Natural killer cell treated with Interleukin-12 subunit alpha and Interleukin-12 subunit beta and Interleukin-15 and Interleukin-18, amount 100 ng/mL, for 72 hours (primary cell): ENCODE data around the gene SPATA24. TPM values are rescaled to one million over a fixed set of nuclear protein-coding genes. Genes with fewer than 3 reads are reported as not detected.
"Not testable (repeated sequence)": the region's sequence is repeated elsewhere in the genome, so short reads cannot be mapped to it uniquely, and the experiment has no call there.

ENCODE experiments used
- ATAC-seq, 2 donors: fragments of 150-1000 bp; cut with Tn5 transposase in 1 of 2; sonication (Bioruptor Pico), chemical (Tn5 transposase) in 1 of 2; 2 replicates each; pipeline ENCODE4 v1.10.0; 2021
- DNase-seq: peaks from one replicate; pipeline ENCODE4 v3.0.0; 2022; ENCODE audit warnings: low spot score
- H3K27ac Mint-ChIP-seq, 2 donors: 1 replicate in 1 of 2; 2 replicates in 1 of 2; pipeline ENCODE4 v1.8.0; 2022; ENCODE audit warnings: mixed read lengths in 2 of 2, mild to moderate bottlenecking in 1 of 2, moderate library complexity in 1 of 2
- H3K27me3 Mint-ChIP-seq, 2 donors: 1 replicate in 1 of 2; 2 replicates in 1 of 2; pipeline ENCODE4 v1.8.0; 2022; ENCODE audit warnings: mixed read lengths in 2 of 2
- H3K36me3 Mint-ChIP-seq: one replicate; pipeline ENCODE4 v1.8.0; 2022; ENCODE audit warnings: mixed read lengths
- H3K4me1 Mint-ChIP-seq, 2 donors: 1 replicate in 1 of 2; 2 replicates in 1 of 2; pipeline ENCODE4 v1.8.0; 2022; ENCODE audit warnings: low read depth in 2 of 2, mixed read lengths in 2 of 2, mild to moderate bottlenecking in 1 of 2
- H3K4me3 Mint-ChIP-seq: one replicate; pipeline ENCODE4 v1.8.0; 2022; ENCODE audit warnings: mixed read lengths
- H3K9me3 Mint-ChIP-seq: 2 replicates; pipeline ENCODE4 v1.8.0; 2022; ENCODE audit warnings: mixed read lengths
- total RNA-seq, 2 donors: library from RNA; stranded (reverse); gene quantifications; one replicate each; pipeline ENCODE4 v1.2.3, GENCODE V29; 2022

SPATA24 gene
- total RNA-seq, 2 donors from 2014 or later, result 6.4 to 7.2 TPM

GRCh38 chr5:139354186-139354585, 49.7 kb downstream of the SPATA24 start:
- H3K4me1 Mint-ChIP-seq, result peaks cover 20 to 26% of the 10 kb centered on the region in 2 donors
- no peak overlapping the region for H3K4me3 Mint-ChIP-seq
- no peak overlapping the region for H3K27ac Mint-ChIP-seq
- no peak for DNase-seq
- no peaks in the 10 kb centered on the region for H3K9me3 Mint-ChIP-seq
- no peak for ATAC-seq
- peaks cover 8% of the 10 kb centered on the region for H3K36me3 Mint-ChIP-seq
- no peaks in the 10 kb centered on the region for H3K27me3 Mint-ChIP-seq

GRCh38 chr5:139347863-139348262, 56.0 kb downstream of the SPATA24 start:
- not testable (repeated sequence) for H3K4me3 Mint-ChIP-seq, DNase-seq, H3K36me3 Mint-ChIP-seq, ATAC-seq, H3K27ac Mint-ChIP-seq, H3K9me3 Mint-ChIP-seq, H3K27me3 Mint-ChIP-seq
- H3K4me1 Mint-ChIP-seq, result peaks cover 30 to 32% of the 10 kb centered on the region in 2 donors

Other genes with a start within 250 kb of the SPATA24 start
- 10 to 100 TPM; 33.1 to 34.6 TPM for gene SIL1, start 205.7 kb downstream of the SPATA24 start, total RNA-seq
- 100 to 1,000 TPM; 206 to 229 TPM for gene MATR3, start 110.3 kb downstream of the SPATA24 start, total RNA-seq
- 10 to 100 TPM; 38.1 to 77.5 TPM for gene PAIP2, start 62.2 kb downstream of the SPATA24 start, total RNA-seq
- under 1 TPM; 0.36 to 0.78 TPM for gene SLC23A1, start 20.8 kb downstream of the SPATA24 start, total RNA-seq
- gene MZB1, start 14.2 kb downstream of the SPATA24 start, total RNA-seq, result 10 to 100 TPM; 10.3 to 27.6 TPM
- 1 to 10 TPM; 3.4 to 6.6 TPM for gene PROB1, start 9.0 kb downstream of the SPATA24 start, total RNA-seq
- 10 to 100 TPM; 11.9 to 12.6 TPM for gene DNAJC18, start 35.4 kb upstream of the SPATA24 start, total RNA-seq
- gene ECSCR, start 58.7 kb upstream of the SPATA24 start, total RNA-seq, result not detected
- gene SMIM33, start 66.9 kb upstream of the SPATA24 start, total RNA-seq, result not detected
- 100 to 1,000 TPM; 138 to 156 TPM for gene STING1, start 78.7 kb upstream of the SPATA24 start, total RNA-seq
- 100 to 1,000 TPM; 176 to 190 TPM for gene UBE2D2, start 157.2 kb upstream of the SPATA24 start, total RNA-seq
- 1 to 10 TPM; 4.7 to 9.0 TPM for gene CXXC5, start 244.3 kb upstream of the SPATA24 start, total RNA-seq